Spleen (tissue), 11 donors: ENCODE results near the gene RAP1GAP. TPM values are rescaled to one million over a fixed set of nuclear protein-coding genes. Genes with fewer than 3 reads are reported as not detected.

Source experiments
- DNase-seq: peaks from one replicate; pipeline ENCODE4 v3.0.0-alpha.2; 2020
- H3K27ac ChIP-seq, 8 donors: fragments of 200-600 bp; sonication (generic) in 7 of 8; 1 replicate in 4 of 8; 2 replicates in 4 of 8; pipeline versions ENCODE4 v1.5.0 to v1.8.0; 2016 to 2021; ENCODE audit warnings: inconsistent platforms in 4 of 8, mild to moderate bottlenecking in 4 of 8, moderate library complexity in 1 of 8
- H3K27me3 ChIP-seq, 7 donors: fragments of 200-600 bp; sonication (generic) in 6 of 7; replicated peaks in 1 of 7; 1 replicate in 4 of 7; 2 replicates in 3 of 7; pipeline versions ENCODE4 v1.5.0 to v1.8.0; 2016 to 2021; ENCODE audit warnings: inconsistent platforms in 3 of 7, mild to moderate bottlenecking in 1 of 7
- H3K36me3 ChIP-seq, 6 donors: fragments of 200-600 bp; sonication (generic) in 5 of 6; 1 replicate in 4 of 6; 2 replicates in 2 of 6; pipeline versions ENCODE4 v1.5.0 to v1.8.0; 2016 to 2021; ENCODE audit warnings: inconsistent platforms in 2 of 6
- H3K4me1 ChIP-seq, 6 donors: fragments of 200-600 bp; sonication (generic) in 5 of 6; 1 replicate in 3 of 6; 2 replicates in 3 of 6; pipeline versions ENCODE4 v1.5.0 to v1.8.0; 2016 to 2021; ENCODE audit warnings: inconsistent platforms in 3 of 6
- H3K4me3 ChIP-seq, 8 donors: fragments of 200-600 bp; sonication (generic) in 7 of 8; 1 replicate in 4 of 8; 2 replicates in 4 of 8; pipeline versions ENCODE4 v1.5.0 to v1.8.0; 2016 to 2021; ENCODE audit warnings: inconsistent platforms in 4 of 8, mild to moderate bottlenecking in 4 of 8, moderate library complexity in 2 of 8
- H3K9me3 ChIP-seq, 8 donors: fragments of 200-600 bp; sonication (generic) in 7 of 8; 1 replicate in 4 of 8; 2 replicates in 4 of 8; pipeline versions ENCODE4 v1.5.0 to v1.8.0; 2016 to 2021; ENCODE audit warnings: inconsistent platforms in 4 of 8
- CTCF ChIP-seq, 11 experiments: fragments of 200-600 bp in 7 of 11; fragments of 450-650 bp in 4 of 11; sonication (generic) in 4 of 11; IDR thresholded peaks in 8 of 11; conservative IDR thresholded peaks in 3 of 11; 1 replicate in 7 of 11; 2 replicates in 4 of 11; pipeline versions ENCODE4 v1.4.0 to v1.8.0; 2016 to 2021; ENCODE audit warnings: antibody characterized with exemption in 11 of 11, inconsistent platforms in 4 of 11, mild to moderate bottlenecking in 1 of 11
- POLR2A ChIP-seq, 3 donors: fragments of 450-650 bp; IDR thresholded peaks; one replicate each; pipeline ENCODE4 v1.5.1; 2017; ENCODE audit warnings: antibody characterized with exemption in 3 of 3, mild to moderate bottlenecking in 1 of 3
- POLR2AphosphoS5 ChIP-seq, 3 donors: sonication (generic); formaldehyde crosslinking; IDR thresholded peaks; one replicate each; pipeline ENCODE4 v1.5.1; 2017; ENCODE audit warnings: antibody characterized with exemption in 3 of 3
- WGBS, 5 donors: extraction: QIAGEN DNeasy Blood & Tissue Kit in 3 of 5; methylation state at CpG; one replicate each; pipeline versions ENCODE4 v1.1.5 to v1.1.7; 2013 to 2018; 5-methylcytosine and 5-hydroxymethylcytosine counted together
- intact Hi-C: fragments of 100-400 bp; cut with DNase I; formaldehyde crosslinking; loops from one replicate; pipeline ENCODE4 v1.15.0; 2023; ENCODE audit warnings: low total_unique reads
- polyA plus RNA-seq, 3 donors: library from polyadenylated mRNA; stranded (reverse); fragments of 200-250 nt; gene quantifications; one replicate each; pipeline ENCODE4 v1.2.1, GENCODE V29; 2013
- total RNA-seq, 7 donors: library from RNA; depleted of rRNA in 3 of 7; stranded (reverse); fragments of >200 nt in 3 of 7; fragmentation: NEBNext Ultra II Directional in 4 of 7; extraction: Animal tissue kit (Norgen Biotek cat#: 25700) in 4 of 7; gene quantifications; one replicate each; pipeline versions ENCODE4 v1.1.0 to v1.2.1, GENCODE V29; 2016 to 2021
- donor health status: healthy with polysubstance abuse.
- donor health status: DM: no; HTN: no; CAD: no; lungs with moderate emphysema.
- donor health status: DM: no; HTN: no; CAD: no.
- donor health status: Bipolar disorder and iron deficiency.
- donor health status: healthy.
- donor health status: DM: no; HTN: no; CAD: no.
- donor health status: DM: yes; HTN: yes; CAD: no.

RAP1GAP gene
- total and polyA plus RNA-seq, 10 donors = 0.30 to 12.1 (median 0.86) TPM

- H3K36me3 ChIP-seq = no peaks in the 10 kb centered on the region
- H3K27me3 ChIP-seq = peaks cover 0 to 100% (median 50%) of the 10 kb centered on the region in 7 donors
- H3K9me3 ChIP-seq = no peaks in the 10 kb centered on the region
- intact Hi-C loops = loop anchor here (10.0 kb wide), 1 partner anchor 149 kb away; no protein-coding TSS in a partner anchor
- TF ChIP-seq CTCF (IDR thresholded peaks at IDR 0.05 in 8 of 11, conservative IDR thresholded peaks at IDR 0.05 in 3 of 11) (no peak), POLR2A (IDR thresholded peaks at IDR 0.05) (no peak), POLR2AphosphoS5 (IDR thresholded peaks at IDR 0.05) (no peak)
- H3K4me3 ChIP-seq = no peak overlapping the region
- WGBS, 5 donors = 39 to 51% (median 46%) methylated on average over 13 to 16 of the region's 16 CpGs
- H3K27ac ChIP-seq = no peak overlapping the region
- H3K4me1 ChIP-seq = peaks cover 9 to 34% (median 22%) of the 10 kb centered on the region in 6 donors
- DNase-seq = peak; percentile 70
These were observed 5.0 kb downstream of the RAP1GAP start for GRCh38 chr1:21663951-21664805.

GRCh38 chr1:21663248-21663950, 5.8 kb downstream of the RAP1GAP start:
- Histone ChIP-seq H3K27me3 (peaks cover 0 to 98% (median 43%) of the 10 kb centered on the region in 7 donors), H3K36me3 (no peaks in the 10 kb centered on the region), H3K4me3 (no peak overlapping the region), H3K4me1 (peaks cover 4 to 29% (median 15%) of the 10 kb centered on the region in 6 donors), H3K27ac (no peak overlapping the region), H3K9me3 (no peaks in the 10 kb centered on the region)
- peak; percentile 39 for DNase-seq
- intact Hi-C loops = loop anchor here (10.0 kb wide), 1 partner anchor 149 kb away; no protein-coding TSS in a partner anchor
- 56 to 74% (median 60%) methylated on average over 6 to 11 of the region's 11 CpGs for WGBS, 5 donors
- TF ChIP-seq CTCF (IDR thresholded peaks at IDR 0.05 in 8 of 11, conservative IDR thresholded peaks at IDR 0.05 in 3 of 11) (no peak), POLR2AphosphoS5 (IDR thresholded peaks at IDR 0.05) (no peak), POLR2A (IDR thresholded peaks at IDR 0.05) (no peak)

- no peak overlapping the region for H3K27ac ChIP-seq
- WGBS, 5 donors = 68 to 93% (median 79%) methylated on average over 5 to 6 of the region's 6 CpGs
These were observed 6.5 kb downstream of the RAP1GAP start for GRCh38 chr1:21662426-21663247.

More at GRCh38 chr1:21662426-21663247, 6.5 kb downstream of the RAP1GAP start:
- peaks cover 4 to 21% (median 10%) of the 10 kb centered on the region in 6 donors for H3K4me1 ChIP-seq
- H3K9me3 ChIP-seq = no peaks in the 10 kb centered on the region
- H3K4me3 ChIP-seq = no peak overlapping the region
- intact Hi-C loops = loop anchor here (10.0 kb wide), 1 partner anchor 148 kb away; no protein-coding TSS in a partner anchor
- no peak for TF ChIP-seq POLR2AphosphoS5 (IDR thresholded peaks at IDR 0.05)
- no peak for TF ChIP-seq CTCF (IDR thresholded peaks at IDR 0.05 in 8 of 11, conservative IDR thresholded peaks at IDR 0.05 in 3 of 11)
- TF ChIP-seq POLR2A (IDR thresholded peaks at IDR 0.05) = no peak
- peak; percentile 27 for DNase-seq
- H3K36me3 ChIP-seq = no peaks in the 10 kb centered on the region
- H3K27me3 ChIP-seq = peaks cover 0 to 93% (median 36%) of the 10 kb centered on the region in 7 donors
